HK-2 (cell line): ENCODE data around the gene FAF1.

ENCODE experiments used
- DNase-seq: peaks from one replicate; pipeline ENCODE4 v3.0.0-alpha.2; 2018; ENCODE audit not compliant: unreplicated experiment

Gene FAF1

GRCh38 chr1:50416553-50417453 lies 543.3 kb downstream of the FAF1 start:
- DNase-seq: no peak

GRCh38 chr1:50416150-50416527 lies 543.9 kb downstream of the FAF1 start:
- DNase-seq: no peak

- no peak for DNase-seq
Measured at GRCh38 chr1:50415235-50416149, 544.6 kb downstream of the FAF1 start.

- DNase-seq: no peak
Measured at GRCh38 chr1:50414853-50415234, 545.2 kb downstream of the FAF1 start.

GRCh38 chr1:50412813-50413476 lies 547.1 kb downstream of the FAF1 start:
- DNase-seq: no peak

- DNase-seq: no peak
Measured at GRCh38 chr1:50405814-50406213, 554.3 kb downstream of the FAF1 start.

GRCh38 chr1:50393522-50394120 lies 566.4 kb downstream of the FAF1 start:
- DNase-seq: no peak
